Activated CD8-positive, alpha-beta memory T cell treated with anti-CD3 and anti-CD28 coated beads for 4 hours (primary cell): ENCODE results near the gene POU5F1.
"Not testable (repeated sequence)": the region's sequence is repeated elsewhere in the genome, so short reads cannot be mapped to it uniquely, and the experiment has no call there.

Experiments
- DNase-seq, 2 donors: peaks; one replicate each; pipeline ENCODE4 v3.0.0-alpha.2; 2020; ENCODE audit warnings: low read depth in 2 of 2

POU5F1 gene

GRCh38 chr6:31192431-31193105, 22.1 kb upstream of the POU5F1 start:
- peak; percentile 19 to 24 for DNase-seq

- DNase-seq, result no peak
Observed at GRCh38 chr6:31190488-31190887, 20.0 kb upstream of the POU5F1 start.

GRCh38 chr6:31189223-31189622, 18.7 kb upstream of the POU5F1 start:
- not testable (repeated sequence) for DNase-seq

GRCh38 chr6:31187780-31188194, 17.3 kb upstream of the POU5F1 start:
- DNase-seq, result no peak

- no peak for DNase-seq
Observed at GRCh38 chr6:31186052-31186734, 15.7 kb upstream of the POU5F1 start.

- DNase-seq, result not testable (repeated sequence)
Observed at GRCh38 chr6:31185695-31186051, 15.2 kb upstream of the POU5F1 start.

- DNase-seq, result not testable (repeated sequence)
Observed at GRCh38 chr6:31183859-31184258, 13.4 kb upstream of the POU5F1 start.

GRCh38 chr6:31183287-31183686, 12.8 kb upstream of the POU5F1 start:
- DNase-seq, result not testable (repeated sequence)

GRCh38 chr6:31180500-31180899, 10.0 kb upstream of the POU5F1 start:
- peak in 1 of 2 donors; percentile 34 for DNase-seq

- no peak for DNase-seq
Observed at GRCh38 chr6:31179896-31180295, 9.4 kb upstream of the POU5F1 start.

GRCh38 chr6:31179042-31179386, 8.5 kb upstream of the POU5F1 start:
- no peak for DNase-seq

GRCh38 chr6:31178143-31179041, 7.9 kb upstream of the POU5F1 start:
- DNase-seq, result no peak

- DNase-seq, result no peak
Observed at GRCh38 chr6:31175971-31176370, 5.5 kb upstream of the POU5F1 start.

- DNase-seq, result no peak
Observed at GRCh38 chr6:31174378-31174777, 3.9 kb upstream of the POU5F1 start.

GRCh38 chr6:31173406-31173805, 2.9 kb upstream of the POU5F1 start:
- no peak for DNase-seq

GRCh38 chr6:31172973-31173384, 2.5 kb upstream of the POU5F1 start:
- DNase-seq, result no peak

GRCh38 chr6:31171931-31172905, 1.7 kb upstream of the POU5F1 start:
- no peak for DNase-seq

GRCh38 chr6:31170987-31171671, 647 bp upstream of the POU5F1 start:
- DNase-seq, result no peak

- not testable (repeated sequence) for DNase-seq
Observed at GRCh38 chr6:31169858-31170599, 453 bp downstream of the POU5F1 start.
